Brain pericyte (primary cell): Measurements from ENCODE around the gene HAPLN2.

ENCODE experiments used
- DNase-seq: peaks from one replicate; pipeline ENCODE4 v3.0.0-alpha.2; 2012; ENCODE audit warnings: low read depth, low spot score

HAPLN2 gene

GRCh38 chr1:156645056-156645455 is 25.8 kb downstream of the HAPLN2 start:
- DNase-seq: no peak

- no peak for DNase-seq
Measured at GRCh38 chr1:156645666-156646065, 26.5 kb downstream of the HAPLN2 start.

- DNase-seq: no peak
Measured at GRCh38 chr1:156646738-156647211, 27.6 kb downstream of the HAPLN2 start.

GRCh38 chr1:156647351-156647750 is 28.1 kb downstream of the HAPLN2 start:
- no peak for DNase-seq

GRCh38 chr1:156648496-156648895 is 29.3 kb downstream of the HAPLN2 start:
- no peak for DNase-seq

GRCh38 chr1:156648951-156649350 is 29.7 kb downstream of the HAPLN2 start:
- DNase-seq: no peak

GRCh38 chr1:156652131-156652991 is 33.1 kb downstream of the HAPLN2 start:
- DNase-seq: no peak

- no peak for DNase-seq
Measured at GRCh38 chr1:156652992-156653355, 33.8 kb downstream of the HAPLN2 start.

- DNase-seq: no peak
Measured at GRCh38 chr1:156654700-156655099, 35.5 kb downstream of the HAPLN2 start.

GRCh38 chr1:156655151-156655903 is 36.1 kb downstream of the HAPLN2 start:
- no peak for DNase-seq

GRCh38 chr1:156655904-156656516 is 36.8 kb downstream of the HAPLN2 start:
- no peak for DNase-seq

- DNase-seq: no peak
Measured at GRCh38 chr1:156656806-156657740, 37.9 kb downstream of the HAPLN2 start.

GRCh38 chr1:156657741-156658319 is 38.6 kb downstream of the HAPLN2 start:
- no peak for DNase-seq

- DNase-seq: no peak
Measured at GRCh38 chr1:156658496-156658895, 39.3 kb downstream of the HAPLN2 start.

- no peak for DNase-seq
Measured at GRCh38 chr1:156658945-156659574, 39.8 kb downstream of the HAPLN2 start.

GRCh38 chr1:156659661-156659987 is 40.4 kb downstream of the HAPLN2 start:
- DNase-seq: no peak

- peak; percentile 83 for DNase-seq
Measured at GRCh38 chr1:156659988-156660751, 41.0 kb downstream of the HAPLN2 start.

- no peak for DNase-seq
Measured at GRCh38 chr1:156660752-156661112, 41.5 kb downstream of the HAPLN2 start.

- no peak for DNase-seq
Measured at GRCh38 chr1:156662005-156662799, 43.0 kb downstream of the HAPLN2 start.
